OCI-M2 (cell line): ENCODE measurements around the gene DUOX1.

ENCODE experiments used
- DNase-seq: peaks from one replicate; lab custom pipeline; 2025; ENCODE audit not compliant: unreplicated experiment; lab: John Stamatoyannopoulos, UW

The DUOX1 gene

DNA sequence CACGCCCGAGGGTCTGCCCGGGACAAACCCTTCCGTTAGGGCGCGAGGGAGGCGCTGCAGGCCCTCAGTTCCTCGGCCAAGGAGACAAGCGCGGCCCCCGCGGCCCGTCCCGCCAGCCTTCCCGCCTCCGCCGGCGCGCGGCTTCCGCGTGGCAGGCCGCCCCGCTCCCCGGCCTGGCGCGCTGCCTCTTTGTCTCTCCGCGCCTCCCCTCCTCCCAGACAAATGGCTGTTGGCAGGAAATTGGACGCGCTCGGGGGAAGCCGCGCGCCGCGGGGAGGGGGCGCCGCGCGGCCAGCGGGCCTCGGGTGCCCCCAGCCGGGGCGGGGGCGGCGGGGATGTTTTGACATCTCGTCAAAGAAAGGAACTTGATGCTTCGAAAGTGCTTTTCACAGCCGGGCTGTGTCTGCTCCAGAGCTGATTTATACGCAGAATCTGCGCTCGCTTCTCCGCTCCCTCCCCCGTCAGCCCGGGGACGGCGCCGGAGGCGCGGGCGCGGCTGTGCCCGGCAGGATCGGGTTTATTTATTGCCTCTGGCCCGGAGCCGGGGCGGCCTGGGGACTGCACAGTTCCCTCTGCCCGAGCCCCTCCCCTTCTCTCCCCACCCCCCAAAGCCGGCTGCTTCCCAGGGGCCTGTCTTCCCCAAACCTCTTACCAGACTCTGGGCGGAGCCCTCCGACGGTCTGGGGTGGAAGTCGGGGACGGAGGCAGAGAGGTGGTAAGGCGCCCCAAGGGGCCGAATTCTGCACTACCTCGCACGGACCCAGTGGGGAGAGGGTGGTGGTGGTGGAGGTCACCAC, 37.2 kb downstream of the DUOX1 start:
- peak; percentile 26 for DNase-seq

DNA sequence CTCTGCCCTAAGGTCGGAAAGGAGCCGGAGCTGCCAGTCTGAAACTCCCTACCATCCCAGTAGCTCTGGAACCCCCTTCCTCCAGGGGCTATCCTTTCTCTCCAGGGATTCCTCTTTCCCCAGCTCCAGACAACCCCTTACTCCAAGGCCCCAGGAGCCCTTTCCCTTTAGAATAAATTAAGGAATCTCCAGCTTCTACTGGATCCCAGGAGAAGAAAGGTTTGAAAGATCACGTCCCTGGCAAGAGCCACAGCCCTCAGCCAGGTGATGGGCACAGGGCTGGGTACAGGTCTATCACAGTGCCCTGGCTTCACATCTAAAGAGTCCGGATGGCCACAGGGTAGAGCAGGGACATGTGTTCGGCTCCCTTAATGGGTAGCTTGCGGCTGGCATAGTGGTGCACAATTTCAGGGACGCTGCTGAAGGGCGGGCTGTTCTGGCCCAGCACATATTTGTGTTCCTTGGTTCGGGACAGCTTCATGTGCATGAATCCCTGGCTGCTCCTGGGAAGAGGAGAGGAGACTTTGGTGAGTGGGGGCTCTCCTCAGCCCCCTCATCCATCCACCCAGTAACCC, 37.9 kb downstream of the DUOX1 start:
- no peak for DNase-seq

DNA sequence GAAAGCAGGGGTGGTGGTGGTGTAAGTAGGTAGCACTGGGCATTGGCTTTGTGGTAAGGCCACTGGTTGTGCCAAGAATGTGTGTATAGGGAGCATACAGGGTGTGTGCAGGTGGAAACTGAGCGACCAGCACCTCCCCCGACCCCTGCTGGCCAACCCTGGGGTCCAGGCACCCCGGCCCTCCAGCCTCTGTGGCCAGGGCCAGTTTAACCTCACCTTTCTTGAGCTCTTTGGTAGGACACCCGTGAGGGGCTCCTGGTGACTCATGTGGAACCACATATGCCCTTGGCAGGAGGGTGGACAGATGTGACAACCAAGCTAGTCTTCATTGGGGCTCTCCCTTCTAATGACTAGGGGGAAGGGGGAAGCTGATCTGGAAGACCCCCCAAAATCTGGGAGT, 38.5 kb downstream of the DUOX1 start:
- DNase-seq: no peak

DNA sequence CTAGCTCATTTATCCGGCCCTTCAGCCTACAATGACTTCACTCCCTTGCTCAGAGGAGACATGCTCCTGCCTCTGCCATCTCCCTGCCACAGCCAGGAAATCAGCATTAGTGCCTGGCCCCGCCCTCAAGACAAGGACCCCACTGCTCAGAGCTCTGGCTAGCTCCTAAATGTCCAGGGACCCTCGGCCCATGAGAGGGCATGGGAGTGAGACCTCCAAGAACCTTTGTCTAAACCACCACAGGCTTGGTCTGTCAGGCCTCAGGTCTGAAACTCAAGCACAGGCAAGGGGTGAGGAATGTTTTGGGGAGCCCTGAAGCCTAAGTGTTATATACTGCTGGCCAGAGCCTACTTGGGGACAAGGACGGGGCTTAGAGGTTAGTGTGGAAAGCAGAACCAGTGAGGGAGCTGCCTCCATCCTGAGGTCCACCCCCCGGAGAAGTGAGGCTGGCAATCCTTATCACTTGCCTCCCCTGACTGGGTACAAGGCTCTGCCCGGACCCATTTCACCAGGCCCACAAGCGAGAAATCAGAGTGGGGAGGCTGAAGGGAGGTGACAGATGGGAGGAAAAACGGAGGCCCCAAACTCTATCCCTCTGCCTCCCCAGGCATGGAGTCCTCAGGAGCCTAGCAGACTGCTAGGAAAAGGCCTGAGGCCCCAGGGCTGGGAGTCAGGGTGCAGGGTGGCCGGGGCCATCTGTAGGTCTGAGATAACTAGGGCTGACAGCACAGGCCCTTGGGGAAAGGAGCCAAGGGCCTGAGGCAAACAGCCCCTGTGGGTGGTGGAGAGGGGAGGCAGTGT, 39.2 kb downstream of the DUOX1 start:
- no peak for DNase-seq

DNA sequence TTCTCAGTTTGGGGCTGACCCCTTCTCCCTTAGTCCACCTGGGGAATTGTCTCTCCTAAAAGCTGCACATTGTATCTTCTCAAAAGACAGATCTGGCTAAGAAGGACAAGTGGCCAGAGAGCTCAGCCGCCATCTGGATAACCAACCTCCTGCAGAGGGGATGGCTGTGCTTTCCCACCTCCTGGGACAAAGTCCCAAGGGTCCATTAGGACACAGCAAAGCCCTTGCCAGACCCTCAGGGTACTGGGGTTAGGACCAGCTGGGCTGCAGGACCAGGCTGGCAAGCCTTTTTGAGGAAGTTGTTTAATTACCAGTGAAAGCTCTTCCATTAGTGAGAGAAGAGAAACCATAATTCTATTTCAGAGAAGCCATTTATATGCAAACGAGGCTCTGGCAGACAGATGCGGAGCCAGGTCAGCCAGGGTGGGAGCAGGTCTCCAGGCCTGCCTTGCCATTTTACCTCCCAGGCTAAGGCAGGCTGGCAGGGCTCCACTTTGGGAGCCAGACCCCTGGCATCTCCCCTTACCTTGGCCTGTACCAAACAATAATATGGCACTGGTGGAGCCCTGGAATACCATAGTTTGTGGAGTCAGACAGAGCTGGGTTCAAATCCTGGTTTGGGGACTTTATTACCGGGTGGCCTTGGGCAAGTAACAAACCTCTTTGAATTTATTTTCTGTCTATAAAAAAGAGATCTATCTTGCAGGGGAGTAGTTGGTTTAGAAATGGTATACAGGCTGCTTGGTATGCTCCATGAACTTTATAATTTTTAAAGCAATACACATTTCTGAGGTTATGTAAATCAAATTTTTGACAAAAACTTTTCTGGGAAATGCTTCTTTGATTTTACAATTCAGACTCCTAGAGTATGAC, 40.0 kb downstream of the DUOX1 start:
- no peak for DNase-seq

DNA sequence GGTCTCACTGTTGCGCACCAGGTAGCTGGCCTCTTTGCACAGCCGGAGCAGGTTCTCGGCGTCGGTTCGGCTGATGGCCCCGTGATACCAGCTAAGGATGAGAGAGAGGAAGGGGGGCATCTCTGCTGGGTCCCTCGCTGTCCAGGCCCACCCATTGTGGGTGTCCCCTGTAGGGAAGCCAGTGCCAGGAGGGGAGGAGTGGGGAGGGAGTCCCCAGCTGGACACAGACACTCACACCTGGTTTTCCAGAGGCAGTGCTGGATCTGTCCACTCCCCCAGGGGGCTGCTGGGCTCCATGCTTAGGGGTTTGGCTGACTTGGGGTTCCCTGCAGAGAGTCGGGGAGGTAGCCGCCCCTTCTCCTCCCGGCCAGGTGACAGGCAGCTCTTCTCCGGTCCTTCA, 42.1 kb downstream of the DUOX1 start:
- no peak for DNase-seq

DNA sequence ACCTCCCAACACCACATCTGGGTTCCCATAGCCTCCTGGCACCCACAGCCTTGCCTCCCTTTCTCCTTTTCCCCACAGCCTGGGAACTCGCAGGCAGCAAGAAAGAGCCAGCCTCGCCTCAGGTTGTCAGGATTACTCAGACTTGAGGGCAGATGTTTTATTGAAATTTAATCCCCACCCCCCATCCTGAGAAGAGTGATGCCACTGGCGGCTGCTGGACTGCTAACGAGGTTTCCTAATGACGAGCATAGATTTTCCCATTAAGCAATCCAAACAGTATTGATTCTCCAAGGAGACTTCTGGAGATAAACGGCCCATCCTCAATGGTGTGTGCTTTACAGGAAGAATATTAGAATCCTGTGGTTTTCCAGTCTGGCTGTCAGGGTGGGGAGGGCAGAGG, 44.3 kb downstream of the DUOX1 start:
- DNase-seq: no peak

DNA sequence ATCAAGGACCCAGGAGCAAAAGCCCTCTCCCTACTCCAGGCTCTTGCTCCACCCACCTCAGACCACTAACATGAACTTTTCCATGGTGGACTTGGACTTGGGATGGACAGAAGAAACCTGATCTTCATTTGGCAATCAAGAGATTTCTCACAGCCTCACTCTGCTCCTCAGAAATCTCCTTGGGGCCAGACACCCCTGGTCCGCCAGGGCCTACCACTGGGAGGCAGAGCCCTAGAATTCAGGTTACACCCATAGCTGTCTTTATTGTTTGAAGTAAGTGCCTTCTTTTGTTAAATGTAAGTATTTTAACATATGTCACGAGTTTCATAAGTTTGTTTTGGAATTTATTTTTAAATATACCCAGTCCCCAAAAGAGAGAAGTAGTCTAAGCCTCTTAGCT, 44.8 kb downstream of the DUOX1 start:
- DNase-seq: no peak

DNA sequence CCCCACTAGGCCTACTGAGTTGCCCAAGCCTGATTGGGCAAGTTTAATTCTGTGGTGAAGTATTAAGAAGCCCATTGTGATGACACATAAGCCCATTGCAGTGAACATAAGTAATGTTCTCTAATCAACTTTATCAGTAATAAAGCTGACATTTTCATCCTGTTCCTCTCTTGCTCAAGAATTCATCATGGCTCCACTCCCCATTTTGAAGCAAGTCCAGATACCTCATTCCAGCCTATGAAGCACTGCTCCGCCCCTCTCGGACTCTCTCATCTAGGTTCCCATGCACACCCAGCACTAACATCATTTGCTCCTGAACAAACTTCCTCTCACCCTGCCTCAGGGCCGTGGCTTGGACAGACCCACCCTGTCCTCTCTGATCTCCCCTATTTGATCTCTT, 47.5 kb downstream of the DUOX1 start:
- DNase-seq: no peak

DNA sequence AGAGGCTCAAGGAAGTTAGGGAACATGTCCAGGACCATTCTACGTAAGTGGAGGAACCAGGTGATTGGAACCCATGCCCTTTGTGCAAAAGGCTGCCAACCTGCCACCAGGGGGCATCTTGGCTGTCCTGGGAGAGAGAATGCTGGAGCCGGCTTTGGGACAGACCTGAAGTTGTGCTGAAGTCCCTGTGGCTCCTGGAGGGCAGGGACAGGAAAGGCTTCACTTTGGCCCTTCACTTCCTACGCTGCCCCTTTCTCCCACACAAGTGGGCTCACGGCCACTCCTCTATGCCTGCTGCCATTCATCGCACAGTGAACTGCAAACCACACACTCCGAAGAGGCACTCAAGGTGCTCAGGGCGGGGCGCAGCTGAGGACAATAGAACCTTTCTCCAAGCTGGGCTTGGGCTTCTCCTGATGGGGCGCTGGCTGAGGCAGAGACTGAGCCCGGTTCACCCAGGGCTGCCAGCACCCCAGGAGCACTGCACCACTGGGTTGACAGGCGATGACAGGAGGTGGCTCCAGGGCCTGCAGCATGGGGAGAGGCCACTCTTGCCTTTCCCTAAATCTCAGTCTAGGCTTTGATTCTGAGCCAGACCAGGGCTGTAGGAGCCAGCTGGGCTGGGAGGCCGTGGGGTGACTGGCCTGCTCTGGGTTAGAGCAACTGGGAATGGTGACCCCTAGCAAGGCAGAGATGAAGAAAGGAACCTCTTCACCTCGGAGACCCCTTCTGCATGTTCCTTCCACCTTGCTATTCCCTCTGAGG, 49.6 kb downstream of the DUOX1 start:
- no peak for DNase-seq

DNA sequence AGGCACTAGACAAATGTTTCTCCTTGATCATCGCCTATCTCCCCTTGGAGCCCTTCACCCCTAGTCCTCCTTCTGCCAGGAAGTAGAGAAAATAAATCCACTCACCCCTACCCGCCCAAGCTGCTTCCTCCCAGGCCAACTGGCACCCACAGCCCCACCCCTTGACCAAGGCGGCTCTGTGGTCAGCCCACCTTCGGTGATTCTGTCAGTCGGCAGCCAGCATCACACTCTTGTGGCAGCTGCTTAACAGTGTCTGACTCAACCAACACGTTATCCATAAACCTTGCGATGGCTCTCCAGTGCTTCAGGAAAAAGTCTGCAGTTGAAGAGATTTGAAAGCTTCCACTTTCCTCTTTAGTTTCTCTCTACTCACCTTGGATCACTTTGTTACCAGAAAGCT, 50.4 kb downstream of the DUOX1 start:
- no peak for DNase-seq

DNA sequence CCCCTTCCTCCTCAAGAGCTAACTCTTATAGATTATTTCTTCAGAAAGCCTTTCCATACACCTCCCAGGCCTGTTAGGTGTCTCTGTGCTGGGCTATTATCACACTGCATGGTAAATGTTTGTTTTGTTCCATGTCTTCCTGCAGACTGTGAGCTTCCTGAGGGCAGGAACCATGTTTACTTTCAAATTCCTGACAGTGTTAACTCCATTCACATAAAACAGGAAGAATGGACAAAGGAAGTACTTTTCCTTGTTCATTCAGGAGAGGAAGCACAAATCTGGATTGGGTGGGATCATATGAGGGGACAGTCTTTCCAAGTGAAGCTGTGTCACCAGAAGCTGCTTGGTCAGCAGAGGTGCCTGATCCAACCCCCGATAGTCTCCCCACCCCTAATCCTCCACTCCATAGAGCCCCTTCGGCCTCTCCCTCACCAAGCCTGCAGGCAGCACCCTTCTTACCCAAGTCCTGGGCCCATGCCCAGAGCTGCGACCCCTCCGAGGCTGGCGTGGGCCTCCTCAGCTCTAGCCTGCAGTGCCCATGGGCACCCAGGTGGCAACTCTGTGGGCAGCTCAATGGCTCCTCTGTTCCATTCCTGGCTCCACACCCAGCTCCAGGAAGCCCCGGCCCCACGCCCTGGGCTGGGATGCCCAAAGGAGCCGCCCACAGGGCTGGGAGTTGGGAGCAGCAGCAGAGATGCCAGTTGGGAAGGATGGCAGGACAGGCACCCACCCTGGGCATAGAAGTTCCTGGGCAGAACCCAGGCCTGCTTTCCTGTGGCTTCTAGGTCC, 51.0 kb downstream of the DUOX1 start:
- no peak for DNase-seq

DNA sequence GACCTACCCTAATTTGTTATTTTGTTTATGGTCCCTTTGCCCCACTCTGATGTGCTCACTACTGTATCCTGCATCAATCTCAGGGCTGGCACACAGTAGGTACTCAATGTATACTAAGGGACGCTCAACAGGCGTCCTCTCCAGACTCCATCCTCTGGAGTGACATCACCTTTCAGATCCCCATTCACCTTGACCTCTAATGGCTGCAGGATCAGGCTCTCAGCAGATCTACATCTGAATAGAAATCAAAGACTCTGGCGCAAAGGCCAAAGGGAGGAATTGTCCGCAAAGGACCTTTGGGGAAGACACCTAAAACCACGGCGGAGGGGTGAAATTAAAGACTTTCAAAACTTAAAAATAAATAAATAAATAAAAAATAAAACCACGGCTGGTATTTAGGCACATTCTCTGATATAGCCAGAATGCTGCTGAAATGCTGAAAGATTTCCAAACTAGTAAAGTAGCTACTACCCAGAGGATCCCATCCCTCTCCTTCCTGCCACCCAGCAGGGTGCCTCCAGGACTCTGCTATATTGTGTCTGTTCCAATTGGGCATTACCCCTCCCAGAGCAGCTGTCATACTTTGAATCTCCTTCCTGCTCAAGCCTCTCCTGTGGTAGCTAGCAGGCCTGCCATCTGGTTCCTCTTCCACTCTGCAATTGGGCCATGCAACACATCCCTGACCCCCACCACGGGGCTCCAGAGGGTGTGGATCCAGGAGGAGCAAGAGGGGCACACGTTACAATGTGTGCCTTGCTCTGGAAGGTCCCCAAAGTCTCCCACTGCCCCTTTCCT, 51.9 kb downstream of the DUOX1 start:
- no peak for DNase-seq

DNA sequence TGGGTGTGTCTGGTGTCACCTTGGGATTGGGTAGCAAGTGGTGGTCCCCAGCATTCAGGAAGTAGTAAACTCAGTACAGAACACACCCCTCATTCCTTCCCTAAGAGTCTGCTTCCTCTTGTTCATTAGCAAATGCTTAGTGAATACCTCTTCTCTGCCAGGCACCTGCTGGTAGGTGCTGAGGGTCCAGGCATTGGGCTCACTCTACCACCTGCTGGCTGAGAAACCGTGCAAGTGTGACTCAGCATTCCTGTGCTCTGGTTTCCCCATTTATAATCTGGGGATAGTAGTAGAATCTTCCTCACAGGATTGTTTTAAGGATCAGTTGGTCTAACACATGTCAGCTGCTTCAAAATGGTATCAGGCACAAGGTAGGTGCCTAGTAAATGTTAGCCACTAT, 53.2 kb downstream of the DUOX1 start:
- no peak for DNase-seq

DNA sequence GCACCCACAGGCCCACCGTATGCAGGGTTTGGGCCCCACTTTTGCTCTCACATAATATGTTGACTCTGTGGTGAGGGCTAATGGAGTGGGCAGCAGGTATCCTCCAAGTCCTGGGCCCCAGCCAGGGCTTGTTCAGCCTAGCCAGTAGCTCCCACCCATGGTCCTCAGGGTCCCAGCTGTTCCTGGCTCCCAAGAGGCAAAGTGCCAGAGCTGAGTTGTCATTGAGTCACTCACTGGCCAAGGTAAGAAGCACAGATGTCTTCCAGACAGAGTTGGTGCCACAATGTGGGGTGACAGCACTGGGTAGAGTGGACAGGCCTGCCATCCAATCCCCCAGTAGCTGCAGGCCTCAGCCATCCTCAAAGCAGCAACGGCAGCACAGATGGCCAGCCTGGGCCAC, 53.7 kb downstream of the DUOX1 start:
- no peak for DNase-seq

DNA sequence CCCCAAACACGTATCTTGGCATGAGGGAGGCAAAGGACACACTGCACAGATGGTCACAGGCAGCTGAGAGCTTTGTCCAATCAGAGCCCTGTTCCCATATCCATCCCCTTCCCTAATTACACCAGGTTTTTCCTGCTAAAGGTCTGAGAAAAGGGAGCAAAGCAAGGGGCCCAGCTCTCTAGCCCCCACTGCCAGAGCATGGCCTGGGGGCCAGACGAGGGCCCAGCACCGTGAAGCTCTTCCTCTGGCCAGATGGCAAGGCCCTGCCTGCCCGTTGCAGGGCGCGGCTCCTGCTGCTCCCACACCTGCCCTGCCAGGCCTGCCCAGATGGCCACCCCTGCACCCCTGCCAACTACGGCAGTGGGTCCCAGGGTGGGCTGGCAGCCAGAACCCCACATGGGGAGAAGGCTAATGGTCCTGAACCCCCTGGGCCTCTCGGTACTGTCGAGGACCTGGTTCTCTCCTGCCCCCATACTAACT, 54.8 kb downstream of the DUOX1 start:
- DNase-seq: no peak

DNA sequence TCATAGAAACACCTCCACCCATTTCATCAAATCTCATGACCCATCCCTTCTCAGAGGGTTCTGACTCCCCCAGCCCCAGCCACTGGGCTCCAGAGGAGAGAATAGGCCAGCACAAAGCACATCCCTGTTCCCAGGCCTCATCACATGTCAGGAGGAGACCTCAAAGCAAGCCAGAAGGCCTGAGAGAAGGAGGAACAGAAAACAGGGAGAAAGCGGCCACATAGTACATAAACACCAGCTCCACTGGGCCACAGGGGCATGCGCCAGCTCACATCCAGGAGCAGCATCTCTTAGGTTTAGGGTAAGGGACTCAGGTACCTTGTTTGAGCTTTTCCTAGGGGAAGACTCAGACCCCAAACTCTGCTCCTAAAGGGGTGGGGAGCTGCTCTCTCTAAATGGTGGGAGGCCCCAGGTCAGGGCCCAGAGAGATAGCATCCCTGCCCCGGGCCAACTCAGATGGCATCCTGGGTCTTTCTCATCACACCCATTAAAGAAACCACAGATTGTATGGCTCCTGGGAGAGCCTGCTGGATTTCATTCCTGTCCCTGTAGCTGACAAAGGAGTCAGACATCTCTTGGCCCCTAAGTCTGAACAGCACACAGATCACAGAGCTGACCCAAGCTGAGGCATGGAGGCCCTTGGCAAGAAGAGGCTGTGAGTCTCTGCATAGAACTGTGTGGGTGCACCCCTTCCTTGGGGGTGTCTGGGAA, 55.4 kb downstream of the DUOX1 start:
- no peak for DNase-seq
